Naive thymus-derived CD4-positive, alpha-beta T cell (primary cell): ENCODE results near the gene FAM3C. TPM values are rescaled to one million over a fixed set of nuclear protein-coding genes. Genes with fewer than 3 reads are reported as not detected.
"Not testable (repeated sequence)": the region's sequence is repeated elsewhere in the genome, so short reads cannot be mapped to it uniquely, and the experiment has no call there.

Source experiments
- ATAC-seq: fragments of 150-1000 bp; cut with Tn5 transposase; 2 replicates; pipeline ENCODE4 v1.10.0; 2021; ENCODE audit warnings: mild to moderate bottlenecking, moderate library complexity
- CTCF ChIA-PET: fragments of 350-600 bp; sonication (Branson Sonifier 250); formaldehyde crosslinking; loops from one replicate; lab custom pipeline; 2021; ENCODE audit warnings: antibody characterized with exemption; lab: Charles Lee
- POLR2A ChIA-PET: fragments of 350-600 bp; sonication (Branson Sonifier 250); formaldehyde crosslinking; loops from one replicate; lab custom pipeline; 2021; ENCODE audit warnings: antibody characterized with exemption, inconsistent platforms; lab: Charles Lee
- DNase-seq, 9 donors: peaks; one replicate each; pipeline versions ENCODE4 v3.0.0 to v3.0.0-alpha.2; 2020 to 2022; ENCODE audit warnings: mixed read lengths in 1 of 9
- H3K27ac ChIP-seq: one replicate; pipeline ENCODE4 v1.7.0; 2013; ENCODE audit warnings: mild to moderate bottlenecking, low read depth, low read length, moderate library complexity
- H3K27me3 ChIP-seq, 2 donors: one replicate each; pipeline ENCODE4 v1.7.0; 2013; ENCODE audit warnings: low read length in 2 of 2, mild to moderate bottlenecking in 2 of 2, moderate library complexity in 2 of 2; ENCODE audit not compliant: control insufficient read depth in 2 of 2, insufficient read depth in 2 of 2
- H3K36me3 ChIP-seq, 3 experiments: 1 replicate in 2 of 3; 2 replicates in 1 of 3; pipeline ENCODE4 v1.7.0; 2013; ENCODE audit warnings: low read length in 3 of 3, mild to moderate bottlenecking in 3 of 3, moderate library complexity in 1 of 3; ENCODE audit not compliant: insufficient read depth in 3 of 3, control insufficient read depth in 2 of 3
- H3K4me1 ChIP-seq, 2 donors: one replicate each; pipeline ENCODE4 v1.7.0; 2013; ENCODE audit warnings: low read length in 2 of 2, mild to moderate bottlenecking in 2 of 2, moderate library complexity in 1 of 2; ENCODE audit not compliant: control insufficient read depth in 2 of 2, insufficient read depth in 2 of 2
- H3K4me3 ChIP-seq: 2 replicates; pipeline ENCODE4 v1.7.0; 2013; ENCODE audit warnings: mild to moderate bottlenecking, low read length
- H3K9me3 ChIP-seq, 3 experiments: 1 replicate in 2 of 3; 2 replicates in 1 of 3; pipeline ENCODE4 v1.7.0; 2013; ENCODE audit warnings: low read length in 3 of 3; ENCODE audit not compliant: control insufficient read depth in 2 of 3
- H3K27ac Mint-ChIP-seq, 9 donors: one replicate each; pipeline ENCODE4 v1.8.0; 2020 to 2022; ENCODE audit warnings: mixed read lengths in 9 of 9, mild to moderate bottlenecking in 8 of 9, moderate library complexity in 5 of 9, inconsistent platforms in 2 of 9
- H3K27me3 Mint-ChIP-seq, 5 donors: one replicate each; pipeline ENCODE4 v1.8.0; 2021 to 2022; ENCODE audit warnings: mixed read lengths in 5 of 5, mild to moderate bottlenecking in 1 of 5
- H3K36me3 Mint-ChIP-seq, 5 donors: one replicate each; pipeline ENCODE4 v1.8.0; 2020 to 2022; ENCODE audit warnings: mixed read lengths in 5 of 5, mild to moderate bottlenecking in 3 of 5, inconsistent platforms in 1 of 5
- H3K4me1 Mint-ChIP-seq, 7 donors: one replicate each; pipeline ENCODE4 v1.8.0; 2020 to 2022; ENCODE audit warnings: mixed read lengths in 7 of 7, mild to moderate bottlenecking in 3 of 7, inconsistent platforms in 1 of 7
- H3K4me3 Mint-ChIP-seq, 10 donors: one replicate each; pipeline ENCODE4 v1.8.0; 2020 to 2022; ENCODE audit warnings: mild to moderate bottlenecking in 10 of 10, mixed read lengths in 10 of 10, moderate library complexity in 6 of 10, inconsistent platforms in 2 of 10
- H3K9me3 Mint-ChIP-seq, 11 donors: one replicate each; pipeline ENCODE4 v1.8.0; 2020 to 2022; ENCODE audit warnings: mixed read lengths in 11 of 11, mild to moderate bottlenecking in 4 of 11, inconsistent platforms in 1 of 11, moderate library complexity in 1 of 11
- intact Hi-C, 2 donors: fragments of 100-400 bp; cut with micrococcal nuclease; formaldehyde crosslinking; loops; one replicate each; pipeline ENCODE4 v1.15.1; 2023
- polyA plus RNA-seq, 2 donors: library from polyadenylated mRNA; unstranded; fragments of 300-500 nt; fragmentation: Illumina TruSeq; gene quantifications; one replicate each; pipeline ENCODE4 v1.2.3, GENCODE V29; 2021
- total RNA-seq, 6 experiments: library from RNA in 5 of 6; stranded (reverse) in 5 of 6; gene quantifications; 1 replicate in 5 of 6; 2 replicates in 1 of 6; pipeline ENCODE4 v1.2.3 and lab custom pipeline; 2021 to 2026

Gene FAM3C
- total and polyA plus RNA-seq, 7 experiments from 2014 or later: 9.6 to 28.4 (median 12.4) TPM

GRCh38 chr7:121430558-121430957 is 34.5 kb upstream of the FAM3C start:
- Histone ChIP-seq H3K27me3 (no peaks in the 10 kb centered on the region), H3K4me1 (no peaks in the 10 kb centered on the region), H3K27ac (no peak overlapping the region), H3K9me3 (no peaks in the 10 kb centered on the region), H3K36me3 (no peaks in the 10 kb centered on the region), H3K4me3 (no peak overlapping the region)
- Mint-ChIP-seq H3K4me3 (no peak overlapping the region), H3K9me3 (peaks cover 0 to 3% (median 0%) of the 10 kb centered on the region in 11 donors), H3K27ac (no peak overlapping the region), H3K36me3 (peaks cover 0 to 12% (median 0%) of the 10 kb centered on the region in 5 donors), H3K27me3 (peaks cover 0 to 2% (median 0%) of the 10 kb centered on the region in 5 donors), H3K4me1 (peaks cover 0 to 16% (median 5%) of the 10 kb centered on the region in 7 donors)
- DNase-seq (no peak), ATAC-seq (no peak)
- CTCF ChIA-PET: no interaction called here
- intact Hi-C loops: loop anchor here in 1 of 2 donors (2.0 kb wide), 1 partner anchor 14 kb away; no protein-coding TSS in a partner anchor
- POLR2A ChIA-PET: interaction anchor here (1.0 kb wide), 1 partner anchor 8 kb away, joined by 3 read pairs; no protein-coding TSS in a partner anchor

GRCh38 chr7:121429798-121430197 is 33.7 kb upstream of the FAM3C start:
- H3K4me3 Mint-ChIP-seq: no peak overlapping the region
- Histone ChIP-seq H3K4me1 (no peaks in the 10 kb centered on the region), H3K4me3 (no peak overlapping the region), H3K27me3 (no peaks in the 10 kb centered on the region), H3K9me3 (no peaks in the 10 kb centered on the region), H3K27ac (no peak overlapping the region), H3K36me3 (no peaks in the 10 kb centered on the region)
- H3K27me3 Mint-ChIP-seq: peaks cover 0 to 4% (median under 1%) of the 10 kb centered on the region in 5 donors
- H3K27ac Mint-ChIP-seq: no peak overlapping the region
- peaks cover 0 to 16% (median 5%) of the 10 kb centered on the region in 7 donors for H3K4me1 Mint-ChIP-seq
- POLR2A ChIA-PET: interaction anchor here (1.0 kb wide), 1 partner anchor 9 kb away, joined by 3 read pairs; no protein-coding TSS in a partner anchor
- DNase-seq: no peak
- ATAC-seq: no peak
- H3K9me3 Mint-ChIP-seq: peaks cover 0 to 3% (median 0%) of the 10 kb centered on the region in 11 donors
- peaks cover 0 to 12% (median 0%) of the 10 kb centered on the region in 5 donors for H3K36me3 Mint-ChIP-seq
- CTCF ChIA-PET: interaction anchor here (1.0 kb wide), 1 partner anchor 8 kb away, joined by 3 read pairs; no protein-coding TSS in a partner anchor
- intact Hi-C loops: loop anchor here in 1 of 2 donors (2.0 kb wide), 1 partner anchor 13 kb away; no protein-coding TSS in a partner anchor

GRCh38 chr7:121428855-121429489 is 32.9 kb upstream of the FAM3C start:
- CTCF ChIA-PET: interaction anchor here (1.0 kb wide), 1 partner anchor 9 kb away, joined by 3 read pairs; no protein-coding TSS in a partner anchor

GRCh38 chr7:121421743-121422142 is 25.6 kb upstream of the FAM3C start:
- CTCF ChIA-PET: interaction anchor here (1.1 to 1.3 kb wide), 2 partner anchors 21 to 24 kb away, joined by 3 to 4 read pairs; no protein-coding TSS in a partner anchor
- ATAC-seq, POLR2A ChIA-PET: not testable (repeated sequence)

More at GRCh38 chr7:121428855-121429489, 32.9 kb upstream of the FAM3C start:
- H3K36me3 Mint-ChIP-seq: peaks cover 0 to 12% (median 0%) of the 10 kb centered on the region in 5 donors
- H3K27me3 ChIP-seq: no peaks in the 10 kb centered on the region
- intact Hi-C loops: no loop called here
- no peaks in the 10 kb centered on the region for H3K36me3 ChIP-seq
- H3K27me3 Mint-ChIP-seq: peaks cover 0 to 12% (median 6%) of the 10 kb centered on the region in 5 donors
- peaks cover 0 to 16% (median 5%) of the 10 kb centered on the region in 7 donors for H3K4me1 Mint-ChIP-seq
- ATAC-seq (no peak), DNase-seq (no peak)
- no peak overlapping the region for H3K27ac Mint-ChIP-seq
- no peak overlapping the region for H3K4me3 Mint-ChIP-seq
- H3K9me3 Mint-ChIP-seq: peaks cover 0 to 3% (median 0%) of the 10 kb centered on the region in 11 donors
- no peaks in the 10 kb centered on the region for H3K4me1 ChIP-seq
- no peaks in the 10 kb centered on the region for H3K9me3 ChIP-seq
- no peak overlapping the region for H3K27ac ChIP-seq
- POLR2A ChIA-PET: no interaction called here
- H3K4me3 ChIP-seq: no peak overlapping the region

GRCh38 chr7:121420976-121421375 is 24.9 kb upstream of the FAM3C start:
- Mint-ChIP-seq H3K9me3 (no peaks in the 10 kb centered on the region), H3K4me1 (peaks cover 0 to 1% (median 0%) of the 10 kb centered on the region in 7 donors), H3K27me3 (peaks cover 0 to 17% (median 8%) of the 10 kb centered on the region in 5 donors), H3K27ac (no peak overlapping the region), H3K4me3 (no peak overlapping the region), H3K36me3 (peaks cover 0 to 4% (median 0%) of the 10 kb centered on the region in 5 donors)
- Histone ChIP-seq H3K4me3 (no peak overlapping the region), H3K27ac (no peak overlapping the region), H3K9me3 (no peaks in the 10 kb centered on the region), H3K4me1 (no peaks in the 10 kb centered on the region), H3K27me3 (no peaks in the 10 kb centered on the region), H3K36me3 (no peaks in the 10 kb centered on the region)
- POLR2A ChIA-PET: no interaction called here
- intact Hi-C loops: no loop called here
- CTCF ChIA-PET: interaction anchor here (0.6 to 1.1 kb wide), 2 partner anchors 10 to 20 kb away, joined by 3 to 4 read pairs; no protein-coding TSS in a partner anchor
- DNase-seq: no peak
- ATAC-seq: no peak

More at GRCh38 chr7:121421743-121422142, 25.6 kb upstream of the FAM3C start:
- intact Hi-C loops, H3K4me1 Mint-ChIP-seq, H3K9me3 Mint-ChIP-seq, H3K4me3 Mint-ChIP-seq, H3K36me3 Mint-ChIP-seq, H3K27ac Mint-ChIP-seq, H3K4me3 ChIP-seq, H3K27me3 ChIP-seq, H3K36me3 ChIP-seq, H3K27ac ChIP-seq, DNase-seq, H3K9me3 ChIP-seq, H3K4me1 ChIP-seq: not testable (repeated sequence)
- peaks cover 0 to 17% (median 8%) of the 10 kb centered on the region in 5 donors for H3K27me3 Mint-ChIP-seq

- Mint-ChIP-seq H3K27ac (no peak overlapping the region), H3K27me3 (peaks cover 0 to 10% (median 4%) of the 10 kb centered on the region in 5 donors), H3K4me1 (no peaks in the 10 kb centered on the region), H3K4me3 (no peak overlapping the region), H3K36me3 (peaks cover 0 to 4% (median 0%) of the 10 kb centered on the region in 5 donors), H3K9me3 (no peaks in the 10 kb centered on the region)
- CTCF ChIA-PET: interaction anchor here (0.6 kb wide), 1 partner anchor 52 kb away, joined by 3 read pairs; no protein-coding TSS in a partner anchor
- no peak overlapping the region for H3K27ac ChIP-seq
- POLR2A ChIA-PET: interaction anchor here (1.1 kb wide), 1 partner anchor 31 kb away, joined by 3 read pairs; no protein-coding TSS in a partner anchor
- no peak for ATAC-seq
- H3K27me3 ChIP-seq: no peaks in the 10 kb centered on the region
- H3K9me3 ChIP-seq: no peaks in the 10 kb centered on the region
- DNase-seq: no peak
- no peaks in the 10 kb centered on the region for H3K36me3 ChIP-seq
- intact Hi-C loops: no loop called here
- H3K4me1 ChIP-seq: no peaks in the 10 kb centered on the region
- H3K4me3 ChIP-seq: no peak overlapping the region
These were observed 23.4 kb upstream of the FAM3C start for GRCh38 chr7:121419201-121420148.
